GM19043 (cell line): Measurements from ENCODE around the gene UHRF1.

Experiments used
- ATAC-seq: cut with Tn5 transposase; IDR thresholded peaks from one replicate; pipeline ENCODE4 v1.9.1; 2021; ENCODE audit warnings: low read depth; ENCODE audit not compliant: unreplicated experiment

The UHRF1 gene

DNA sequence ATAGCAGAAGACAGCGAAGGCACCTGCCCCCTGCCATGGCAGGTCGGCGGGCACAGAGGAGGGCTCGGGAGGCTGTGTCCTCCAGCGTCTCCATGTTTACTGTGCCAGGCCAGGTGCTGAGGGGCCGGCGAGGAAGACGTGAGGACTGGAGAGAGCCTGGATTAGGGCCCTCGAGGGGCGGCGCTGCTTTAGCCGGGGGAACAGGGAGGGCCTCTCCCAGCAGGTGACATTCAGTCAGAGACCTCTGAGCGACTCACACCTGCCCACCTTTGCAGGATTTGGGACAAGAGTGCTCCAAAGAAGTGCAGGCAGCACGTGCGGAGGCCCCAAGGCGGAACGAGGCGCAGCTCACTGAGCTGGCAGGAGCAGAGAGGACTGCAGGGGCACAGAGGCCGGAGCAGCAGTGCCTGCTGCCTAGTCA, 77.2 kb downstream of the UHRF1 start:
- no peak for ATAC-seq

DNA sequence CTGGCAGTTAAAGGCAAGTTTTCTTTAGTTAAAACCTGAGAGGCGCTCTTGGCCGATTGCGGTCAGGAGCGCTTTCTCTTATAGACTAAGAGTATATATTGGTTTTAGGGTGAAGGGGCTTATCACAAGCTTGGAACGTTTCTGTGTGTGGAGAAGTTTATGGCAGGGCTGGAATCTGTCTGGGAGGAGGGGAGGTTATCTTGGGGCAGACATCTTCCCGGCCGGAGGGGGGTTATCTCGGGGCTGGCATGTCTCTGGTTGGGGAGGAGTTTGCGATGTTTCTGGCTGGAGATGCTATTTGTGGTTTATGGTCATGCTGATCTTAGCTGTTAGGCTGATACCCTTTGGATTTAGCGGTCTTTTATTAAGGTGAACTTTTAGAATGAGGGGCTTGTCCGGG, 78.0 kb downstream of the UHRF1 start:
- ATAC-seq: no peak

DNA sequence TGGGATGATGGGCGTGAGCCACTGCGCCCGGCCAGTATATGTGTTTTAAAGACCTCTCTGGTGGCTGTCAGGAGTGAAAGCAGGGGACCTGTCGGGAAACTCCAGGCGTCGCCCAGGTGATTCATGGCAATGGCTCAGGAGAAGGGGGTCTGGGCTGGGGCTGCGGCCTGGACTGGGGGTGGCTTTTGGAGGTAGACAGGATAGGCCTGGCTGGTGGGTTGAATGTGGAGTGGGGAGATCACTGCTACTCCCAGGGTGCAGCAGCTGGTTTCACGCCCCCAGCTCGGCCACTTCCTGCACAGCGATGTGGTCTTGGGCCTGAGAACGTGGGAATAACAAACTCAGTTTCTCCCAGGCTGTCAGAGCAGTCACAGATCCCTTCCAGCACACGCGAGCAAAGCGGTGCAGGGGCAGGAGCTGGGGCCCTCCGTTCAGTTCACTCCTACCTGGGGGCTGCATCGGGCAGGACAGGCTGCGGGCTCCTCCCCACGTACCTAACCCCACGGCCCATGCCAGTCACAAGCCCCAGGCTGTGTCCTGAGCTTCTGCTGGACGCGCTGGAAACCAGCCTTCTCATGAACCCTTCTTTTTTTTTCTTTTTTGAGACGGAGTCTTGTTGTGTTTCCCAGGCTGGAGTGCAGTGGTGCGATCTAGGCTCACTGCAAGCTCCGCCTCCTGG, 78.5 kb downstream of the UHRF1 start:
- ATAC-seq: no peak

DNA sequence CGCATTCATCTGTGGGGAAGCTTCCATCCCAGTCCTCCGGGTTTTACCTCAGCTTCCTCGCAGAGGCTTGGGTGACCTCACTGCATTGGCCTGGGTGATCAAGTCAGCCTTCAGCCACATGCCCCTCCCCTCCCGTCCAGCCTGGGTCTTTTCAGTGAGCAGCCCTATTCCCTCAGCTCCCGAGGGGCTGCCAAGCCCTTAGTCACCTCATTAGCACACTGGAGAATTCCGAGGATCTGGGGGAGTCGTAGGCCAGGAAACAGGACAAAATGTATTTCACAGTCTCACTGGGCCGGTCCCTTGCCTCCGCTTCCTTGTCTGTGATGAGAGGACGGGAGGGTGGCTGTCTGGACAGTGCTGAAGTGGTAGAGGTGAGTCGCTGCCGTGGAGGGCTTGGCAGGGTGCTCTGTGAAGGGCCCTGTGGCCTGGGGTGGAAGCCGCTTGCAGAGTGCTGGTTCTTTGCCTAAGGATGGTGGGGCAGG, 79.5 kb downstream of the UHRF1 start:
- ATAC-seq: no peak

DNA sequence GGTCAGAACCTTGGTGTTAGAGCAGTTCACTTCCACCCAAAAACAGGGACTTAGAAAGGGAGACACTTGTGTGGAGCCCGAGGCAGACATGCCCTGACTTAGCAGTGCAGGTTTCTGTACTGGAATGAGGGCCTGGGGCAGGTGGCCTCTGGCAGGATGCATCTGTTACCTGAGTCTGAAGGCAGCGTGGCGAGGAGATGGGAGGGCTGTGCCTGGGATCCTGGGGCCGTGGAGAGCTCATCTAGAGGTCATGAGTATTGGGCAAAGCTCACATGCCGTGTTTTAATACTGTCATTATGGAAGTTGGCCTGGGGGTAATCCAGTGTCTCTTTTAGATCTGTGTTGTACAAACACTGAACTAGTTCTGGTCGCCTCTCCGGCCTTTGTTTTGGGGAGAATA, 81.0 kb downstream of the UHRF1 start:
- no peak for ATAC-seq

DNA sequence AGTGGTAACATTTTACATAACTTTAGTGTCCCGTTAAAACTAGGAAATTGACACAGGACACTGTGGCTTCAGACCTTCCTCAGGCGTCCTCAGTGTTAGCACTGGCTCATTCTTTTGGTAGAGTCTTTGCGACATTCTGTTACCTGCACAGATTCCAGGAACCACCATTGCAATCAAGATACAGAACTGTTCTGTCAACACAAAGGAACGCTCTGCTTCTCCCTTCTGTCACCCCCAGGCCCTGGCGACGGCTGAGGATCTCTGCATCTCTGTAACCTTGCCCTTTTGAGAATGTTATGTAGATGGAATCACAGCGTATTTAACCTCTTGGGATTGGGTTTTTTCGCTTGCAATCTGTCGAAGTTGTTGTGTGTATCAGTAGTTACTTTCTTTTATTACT, 82.2 kb downstream of the UHRF1 start:
- no peak for ATAC-seq

DNA sequence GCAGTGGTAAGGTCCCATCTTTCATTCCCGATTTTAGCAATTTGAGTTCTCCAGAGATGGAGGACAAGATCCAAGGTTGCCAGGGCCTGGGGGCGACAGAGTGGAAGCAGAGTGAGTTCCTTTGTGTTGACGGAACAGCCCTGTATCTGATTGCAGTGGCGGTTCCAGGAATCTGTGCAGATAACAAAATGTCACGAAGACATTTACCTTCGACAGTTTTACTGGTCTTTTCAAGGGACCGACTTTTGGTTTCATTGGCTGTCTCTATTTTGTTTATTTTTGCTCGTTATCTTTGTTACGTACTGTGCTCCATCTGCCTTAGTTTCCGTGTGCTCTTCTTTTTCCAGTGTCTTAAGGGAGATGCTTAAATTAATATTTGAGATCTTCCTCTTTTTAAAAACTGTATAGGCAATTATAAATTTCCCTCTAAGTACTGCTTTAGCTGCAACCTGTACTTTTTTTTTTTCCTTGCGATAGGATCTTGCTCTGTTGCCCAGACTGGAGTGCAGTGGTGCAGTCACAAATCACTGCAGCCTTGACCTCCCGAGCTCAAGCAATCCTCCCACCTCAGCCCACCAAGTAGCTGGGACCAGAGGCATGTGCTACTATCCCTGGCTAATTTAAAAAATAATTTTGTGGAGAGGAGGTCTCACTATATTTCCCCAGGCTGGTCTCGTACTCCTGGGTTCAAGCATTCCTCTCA, 82.8 kb downstream of the UHRF1 start:
- ATAC-seq: no peak

DNA sequence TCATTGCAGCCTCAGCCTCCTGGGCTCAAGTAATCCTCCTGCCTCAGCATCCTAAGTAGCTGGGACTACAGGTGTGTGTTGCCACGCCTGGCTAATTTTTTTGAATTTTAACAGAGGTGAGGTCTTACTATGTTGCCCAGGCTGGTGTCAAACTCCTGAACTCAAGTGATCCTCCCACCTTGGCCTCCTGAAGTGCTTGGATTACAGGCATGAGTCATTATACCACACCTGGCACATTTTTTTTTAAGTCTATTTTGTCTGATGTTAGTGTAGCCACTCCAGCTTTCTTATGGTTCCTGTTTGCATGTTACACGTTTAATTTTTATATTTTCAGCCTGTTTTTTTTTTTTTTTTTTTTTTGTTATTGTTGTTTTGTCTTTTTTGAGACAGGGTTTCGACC, 84.4 kb downstream of the UHRF1 start:
- ATAC-seq: no peak

DNA sequence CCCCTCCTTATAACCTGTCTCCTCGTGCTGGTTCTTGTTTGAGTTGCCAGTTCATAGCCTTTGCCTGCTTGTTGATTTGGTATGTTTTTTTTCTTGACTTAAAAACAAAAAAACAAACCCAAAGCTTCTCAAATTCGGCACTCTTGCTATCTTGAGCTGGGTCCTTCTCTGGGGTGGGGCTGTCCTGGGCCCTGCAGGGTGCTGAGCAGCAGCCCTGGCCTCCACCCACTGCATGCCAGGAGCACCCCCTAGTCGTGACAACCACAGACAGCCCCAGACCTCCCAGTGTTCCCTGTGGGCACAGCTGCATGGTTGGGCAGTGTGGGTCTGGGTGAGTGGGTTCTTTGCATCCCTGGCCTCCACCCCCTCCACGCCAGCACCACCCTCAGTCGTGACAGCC, 87.4 kb downstream of the UHRF1 start:
- ATAC-seq: no peak

DNA sequence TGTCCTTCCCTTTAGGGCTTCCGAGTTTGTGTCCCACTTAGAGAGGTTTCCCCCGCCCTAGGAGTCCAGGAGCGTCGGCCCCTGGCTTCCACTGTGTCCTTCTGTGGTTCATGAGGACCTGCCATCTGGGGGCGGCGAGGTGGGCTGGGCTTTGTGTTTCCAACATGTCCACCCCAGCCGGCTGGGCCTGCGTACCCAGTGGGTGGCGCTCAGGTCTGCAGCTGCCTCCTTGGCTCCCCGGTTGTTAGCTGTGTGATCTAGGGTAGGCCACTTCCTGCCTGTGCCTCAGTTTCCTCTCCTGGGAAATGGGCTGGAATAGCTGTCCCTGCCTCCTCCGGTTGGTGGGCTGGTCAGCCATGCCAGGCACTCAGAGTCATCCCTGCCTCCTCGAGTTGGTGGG, 88.0 kb downstream of the UHRF1 start:
- ATAC-seq: no peak

DNA sequence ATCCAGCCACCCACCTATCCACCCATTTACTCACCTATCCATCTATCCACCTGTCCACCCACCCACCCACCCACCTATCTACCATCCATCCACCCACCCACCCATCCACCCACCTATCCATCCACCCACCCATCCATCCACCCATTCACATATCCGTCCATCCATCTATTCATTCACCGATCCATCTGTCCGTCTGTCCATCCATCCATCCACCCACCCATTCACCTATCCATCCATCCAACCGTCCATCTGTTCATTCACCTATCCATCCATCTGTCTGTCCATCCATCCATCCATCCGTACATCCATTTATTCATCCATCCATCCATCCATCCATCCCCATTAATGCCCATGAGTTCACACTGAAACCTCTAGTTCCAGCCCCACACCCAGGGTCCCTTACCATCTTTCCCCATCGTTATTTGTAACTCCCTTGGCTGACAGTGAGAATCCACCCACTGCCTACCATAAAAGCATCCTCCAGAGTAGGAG, 90.9 kb downstream of the UHRF1 start:
- no peak for ATAC-seq

DNA sequence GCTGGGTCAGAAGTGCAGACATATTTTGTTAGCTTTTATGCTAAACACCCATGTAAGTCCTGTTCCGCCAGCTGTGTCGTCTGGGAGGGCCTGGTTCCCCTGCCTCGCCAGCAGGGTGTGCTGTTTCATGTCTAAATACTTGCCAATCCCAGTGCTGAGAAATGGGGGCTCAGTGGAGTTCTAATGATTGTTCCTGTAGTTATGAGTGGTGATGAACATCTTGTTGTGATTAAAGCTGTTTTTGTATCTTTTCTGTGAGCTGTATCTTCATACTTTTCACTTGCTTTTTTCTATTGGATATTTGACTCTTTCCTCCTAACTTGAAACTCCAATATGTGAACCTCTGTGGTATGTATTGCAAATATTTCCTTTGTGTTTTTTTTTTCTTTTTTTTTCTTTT, 92.3 kb downstream of the UHRF1 start:
- no peak for ATAC-seq

DNA sequence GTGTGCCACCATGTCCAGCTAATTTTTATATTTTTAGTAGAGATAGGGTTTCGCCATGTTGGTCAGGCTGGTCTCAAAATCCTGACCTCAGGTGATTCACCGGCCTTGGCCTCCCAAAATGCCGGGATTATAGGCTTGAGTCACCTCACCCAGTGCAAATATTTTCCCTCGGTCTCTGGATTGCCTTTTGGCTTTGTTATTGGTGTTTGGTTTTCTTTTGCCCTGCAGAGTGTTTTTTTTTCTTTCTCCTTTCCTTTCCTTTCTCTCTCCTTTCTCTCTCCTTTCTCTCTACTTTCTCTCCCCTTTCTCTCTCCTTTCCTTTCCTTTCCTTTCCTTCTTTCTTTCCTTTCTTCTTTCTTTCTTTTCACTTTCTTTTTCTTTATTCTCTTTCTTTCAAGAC, 92.8 kb downstream of the UHRF1 start:
- ATAC-seq: no peak

DNA sequence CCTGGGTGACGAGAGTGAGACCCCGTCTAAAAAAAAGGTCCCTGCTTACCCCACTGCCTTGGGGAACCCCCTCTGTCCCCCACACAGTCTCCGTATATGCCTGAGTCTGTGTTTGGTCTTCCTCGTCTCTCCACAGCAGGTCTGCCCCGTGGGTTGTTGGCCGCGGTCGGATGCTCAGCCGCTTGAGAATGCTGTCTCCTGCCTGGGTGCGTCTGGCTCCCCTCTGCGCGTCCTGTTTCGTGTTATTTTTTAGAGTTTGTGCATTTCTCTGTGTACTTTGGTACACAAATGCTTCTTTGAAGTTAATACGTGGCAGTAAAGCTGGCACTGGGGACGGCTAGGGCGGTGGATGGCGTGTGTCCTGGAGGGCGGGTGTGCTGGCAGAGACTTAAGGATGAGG, 94.5 kb downstream of the UHRF1 start:
- no peak for ATAC-seq

DNA sequence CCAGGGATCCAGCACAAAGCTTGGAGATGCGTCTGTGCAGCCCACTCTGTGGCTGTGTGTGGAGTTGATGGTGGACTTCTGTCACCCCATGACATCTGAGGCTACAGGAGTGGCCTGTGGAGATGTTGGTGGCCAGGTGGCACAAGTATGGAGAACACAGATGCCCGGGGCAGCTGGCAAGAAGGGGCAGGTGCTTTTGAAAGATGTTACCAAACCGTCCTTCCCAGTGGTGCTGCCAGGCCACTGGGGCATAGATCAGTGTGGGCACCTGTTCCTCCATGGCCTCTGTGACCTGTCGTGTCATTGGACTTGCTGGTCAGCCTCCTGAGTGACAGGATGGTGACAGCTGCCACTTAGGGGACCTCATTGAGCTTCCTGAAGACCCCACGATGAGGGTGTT, 95.8 kb downstream of the UHRF1 start:
- no peak for ATAC-seq

DNA sequence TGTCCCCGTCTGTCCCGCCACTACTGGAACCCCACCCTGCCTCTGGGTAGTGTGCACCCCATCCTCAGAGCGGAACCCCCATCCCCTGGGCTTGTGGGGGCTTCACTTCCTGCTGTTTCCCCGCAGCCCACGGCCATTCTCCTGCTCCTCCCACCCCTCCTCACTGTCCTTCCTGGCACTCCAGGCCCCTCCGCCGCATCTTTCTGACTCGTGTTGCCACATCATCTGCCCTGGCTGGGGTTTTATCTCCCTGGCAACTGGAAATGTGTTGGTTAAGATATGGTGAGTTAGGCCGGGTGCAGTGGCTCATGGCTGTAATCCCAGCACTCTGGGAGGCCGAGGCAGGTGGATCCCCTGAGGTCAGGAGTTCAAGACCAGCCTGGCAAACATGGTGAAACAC, 96.9 kb downstream of the UHRF1 start:
- ATAC-seq: no peak

DNA sequence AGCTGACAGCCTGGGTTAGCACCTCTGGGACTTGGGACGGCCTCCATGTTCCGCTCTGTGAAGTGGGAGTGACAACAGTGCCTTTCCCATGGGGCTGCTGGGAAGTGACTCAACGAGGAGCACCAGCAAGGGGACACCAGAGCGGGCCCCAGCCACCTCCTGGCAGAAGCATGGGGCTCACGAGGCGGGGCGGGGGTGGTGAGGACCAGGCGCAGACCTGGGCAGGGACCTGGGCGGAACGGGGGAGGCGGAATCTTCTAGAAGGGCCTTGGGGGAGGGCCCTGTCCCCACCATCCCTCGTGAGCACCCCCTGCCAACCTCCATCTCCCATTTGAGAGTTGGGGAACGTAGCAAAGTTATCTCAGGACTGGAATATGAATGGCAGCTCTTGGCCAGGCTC, 97.5 kb downstream of the UHRF1 start:
- ATAC-seq: no peak
